ENCODE measurements around the gene KRTAP10-7.

DNA sequence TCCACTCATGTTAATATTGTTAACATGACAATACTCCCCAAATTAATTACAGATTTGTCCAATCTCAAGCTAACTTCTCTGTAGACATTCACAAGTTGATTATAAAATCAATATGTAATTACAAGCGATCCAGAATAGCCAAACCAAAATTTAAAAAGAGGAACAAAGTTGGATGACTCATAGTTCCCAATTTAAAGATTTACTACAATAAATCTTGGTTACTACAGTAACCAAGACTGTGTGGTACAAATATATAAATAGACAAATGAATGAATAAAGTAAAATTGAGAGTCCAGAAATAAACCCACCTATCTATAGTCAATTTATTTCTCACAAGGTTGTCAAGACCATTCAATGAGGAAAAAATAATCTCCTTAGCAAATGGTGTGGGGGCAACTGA is 34.0 kb upstream of the KRTAP10-7 start:
- TF ChIP-seq, protein P1, sequence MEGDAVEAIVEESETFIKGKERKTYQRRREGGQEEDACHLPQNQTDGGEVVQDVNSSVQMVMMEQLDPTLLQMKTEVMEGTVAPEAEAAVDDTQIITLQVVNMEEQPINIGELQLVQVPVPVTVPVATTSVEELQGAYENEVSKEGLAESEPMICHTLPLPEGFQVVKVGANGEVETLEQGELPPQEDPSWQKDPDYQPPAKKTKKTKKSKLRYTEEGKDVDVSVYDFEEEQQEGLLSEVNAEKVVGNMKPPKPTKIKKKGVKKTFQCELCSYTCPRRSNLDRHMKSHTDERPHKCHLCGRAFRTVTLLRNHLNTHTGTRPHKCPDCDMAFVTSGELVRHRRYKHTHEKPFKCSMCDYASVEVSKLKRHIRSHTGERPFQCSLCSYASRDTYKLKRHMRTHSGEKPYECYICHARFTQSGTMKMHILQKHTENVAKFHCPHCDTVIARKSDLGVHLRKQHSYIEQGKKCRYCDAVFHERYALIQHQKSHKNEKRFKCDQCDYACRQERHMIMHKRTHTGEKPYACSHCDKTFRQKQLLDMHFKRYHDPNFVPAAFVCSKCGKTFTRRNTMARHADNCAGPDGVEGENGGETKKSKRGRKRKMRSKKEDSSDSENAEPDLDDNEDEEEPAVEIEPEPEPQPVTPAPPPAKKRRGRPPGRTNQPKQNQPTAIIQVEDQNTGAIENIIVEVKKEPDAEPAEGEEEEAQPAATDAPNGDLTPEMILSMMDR (IDR thresholded peaks at IDR 0.05) = no peak
- TF ChIP-seq POLR2A (IDR thresholded peaks at IDR 0.05) = no peak
